Lung (tissue), 12 donors: ENCODE results near the gene TMEM171. TPM values are rescaled to one million over a fixed set of nuclear protein-coding genes. Genes with fewer than 3 reads are reported as not detected.
A peak's percentile ranks its signal among the peaks of the same experiment; 100 is the strongest.

Experiments used
- ATAC-seq: fragments of 200-7000 bp; cut with Tn5 transposase; one replicate; pipeline ENCODE4 v1.9.1; 2020; ENCODE audit warnings: moderate number of reproducible peaks; ENCODE audit not compliant: insufficient read depth, low FRiP score
- DNase-seq, 3 donors: peaks; one replicate each; pipeline ENCODE4 v3.0.0-alpha.2; 2013 to 2017
- H3K27ac ChIP-seq, 2 donors: one replicate each; pipeline ENCODE4 v1.5.1; 2013; ENCODE audit warnings: mild to moderate bottlenecking in 2 of 2, moderate library complexity in 2 of 2, control low read depth in 1 of 2, inconsistent platforms in 1 of 2, low read depth in 1 of 2, low read length in 1 of 2
- H3K27me3 ChIP-seq, 3 donors: one replicate each; pipeline ENCODE4 v1.5.1; 2013; ENCODE audit warnings: low read length in 2 of 3; ENCODE audit not compliant: control insufficient read depth in 3 of 3, insufficient read depth in 3 of 3
- H3K36me3 ChIP-seq, 4 donors: one replicate each; pipeline ENCODE4 v1.5.1; 2013; ENCODE audit warnings: low read length in 4 of 4, mild to moderate bottlenecking in 1 of 4, moderate library complexity in 1 of 4; ENCODE audit not compliant: control insufficient read depth in 4 of 4, insufficient read depth in 4 of 4
- H3K4me1 ChIP-seq, 5 donors: one replicate each; pipeline ENCODE4 v1.5.1; 2013; ENCODE audit warnings: low read length in 5 of 5, mild to moderate bottlenecking in 2 of 5, moderate library complexity in 1 of 5; ENCODE audit not compliant: control insufficient read depth in 5 of 5, insufficient read depth in 5 of 5
- H3K4me3 ChIP-seq: one replicate; pipeline ENCODE4 v1.5.1; 2013; ENCODE audit warnings: mild to moderate bottlenecking, control low read depth, moderate library complexity
- H3K9ac ChIP-seq, 2 donors: one replicate each; pipeline ENCODE4 v1.5.1; 2013; ENCODE audit warnings: low read length in 2 of 2, control low read depth in 1 of 2; ENCODE audit not compliant: insufficient read depth in 1 of 2
- H3K9me3 ChIP-seq, 4 donors: one replicate each; pipeline ENCODE4 v1.5.1; 2013; ENCODE audit warnings: low read length in 3 of 4, mild to moderate bottlenecking in 1 of 4, moderate library complexity in 1 of 4; ENCODE audit not compliant: control insufficient read depth in 4 of 4, insufficient read depth in 3 of 4
- CTCF ChIP-seq: IDR thresholded peaks from 2 replicates; pipeline ENCODE4 v1.5.1; 2012; ENCODE audit warnings: mild to moderate bottlenecking; ENCODE audit errors: control extremely low read depth, extremely low read depth
- WGBS, 2 donors: extraction: QIAGEN DNeasy Blood & Tissue Kit; methylation state at CpG; one replicate each; pipeline ENCODE4 v1.1.7; 2013; 5-methylcytosine and 5-hydroxymethylcytosine counted together
- polyA plus RNA-seq, 2 donors: library from polyadenylated mRNA; stranded (reverse); fragments of 200-250 nt; gene quantifications; one replicate each; pipeline ENCODE4 v1.2.1, GENCODE V29; 2013
- total RNA-seq, 2 donors: library from RNA; depleted of rRNA in 1 of 2; stranded (reverse); fragments of >200 nt in 1 of 2; gene quantifications; one replicate each; pipeline ENCODE4 v1.2.1, GENCODE V29; 2014 to 2021
- donor health status: control.
- donor health status: control.
- donor health status: Bipolar disorder and iron deficiency.
- donor health status: healthy.
- donor health status: DM: yes; HTN: yes; CAD: no.

The TMEM171 gene
- total and polyA plus RNA-seq, 4 donors, result 0.16 to 0.86 (median 0.44) TPM

- no peak for DNase-seq
- no peak for ATAC-seq
- peaks cover 0 to 2% (median 0%) of the 10 kb centered on the region in 3 donors for H3K27me3 ChIP-seq
- no peak overlapping the region for H3K4me3 ChIP-seq
- no peak for TF ChIP-seq CTCF
- no peak overlapping the region for H3K27ac ChIP-seq
- H3K4me1 ChIP-seq, result peaks cover 0 to 8% (median 0%) of the 10 kb centered on the region in 5 donors
- WGBS, 2 donors, result 75 to 78% methylated on average over 3 of the region's 3 CpGs
- H3K9ac ChIP-seq, result peak overlapping the region in 1 of 2 donors; percentile 11
- H3K9me3 ChIP-seq, result no peaks in the 10 kb centered on the region
- H3K36me3 ChIP-seq, result no peaks in the 10 kb centered on the region
Observed at GRCh38 chr5:73139485-73139884, 19.1 kb downstream of the TMEM171 start.

- H3K36me3 ChIP-seq, result no peaks in the 10 kb centered on the region
- ATAC-seq, result no peak
- DNase-seq, result no peak
- no peak overlapping the region for H3K4me3 ChIP-seq
- H3K9ac ChIP-seq, result no peak overlapping the region
- no peak for TF ChIP-seq CTCF
- 98 to 100% methylated on average over 1 of the region's 1 CpG for WGBS, 2 donors
- H3K27me3 ChIP-seq, result peaks cover 0 to 2% (median 0%) of the 10 kb centered on the region in 3 donors
- H3K4me1 ChIP-seq, result peaks cover 0 to 7% (median 0%) of the 10 kb centered on the region in 5 donors
- peaks cover 0 to 2% (median 0%) of the 10 kb centered on the region in 4 donors for H3K9me3 ChIP-seq
- no peak overlapping the region for H3K27ac ChIP-seq
Observed at GRCh38 chr5:73140801-73141200, 20.4 kb downstream of the TMEM171 start.

GRCh38 chr5:73142035-73142434, 21.7 kb downstream of the TMEM171 start:
- Histone ChIP-seq H3K27me3 (no peaks in the 10 kb centered on the region), H3K9me3 (peaks cover 0 to 2% (median 0%) of the 10 kb centered on the region in 4 donors), H3K27ac (no peak overlapping the region), H3K9ac (no peak overlapping the region), H3K4me3 (no peak overlapping the region), H3K4me1 (no peaks in the 10 kb centered on the region), H3K36me3 (no peaks in the 10 kb centered on the region)
- ATAC-seq (no peak), DNase-seq (no peak)
- TF ChIP-seq CTCF, result no peak
- WGBS, 2 donors, result 80 to 82% methylated on average over 8 of the region's 8 CpGs

- no peaks in the 10 kb centered on the region for H3K36me3 ChIP-seq
- H3K27me3 ChIP-seq, result no peaks in the 10 kb centered on the region
- H3K4me1 ChIP-seq, result no peaks in the 10 kb centered on the region
- peak in 2 of 3 donors; percentile 2 to 11 for DNase-seq
- H3K27ac ChIP-seq, result no peak overlapping the region
- WGBS, 2 donors, result 84 to 88% methylated on average over 6 of the region's 6 CpGs
- peaks cover 0 to 2% (median 0%) of the 10 kb centered on the region in 4 donors for H3K9me3 ChIP-seq
- H3K4me3 ChIP-seq, result no peak overlapping the region
- TF ChIP-seq CTCF, result no peak
- no peak overlapping the region for H3K9ac ChIP-seq
- ATAC-seq, result no peak
Observed at GRCh38 chr5:73143716-73144115, 23.3 kb downstream of the TMEM171 start.
